Measurements from ENCODE around the gene LETM1.
A peak's percentile ranks its signal among the peaks of the same experiment; 100 is the strongest.

LETM1 gene

GRCh38 chr4:1785592-1785991 is 70.4 kb downstream of the LETM1 start:
- Histone ChIP-seq H3K36me3 (replicated peaks in 1 of 2; ENCODE audit: control insufficient read depth in 2 of 2, insufficient read depth in 2 of 2, low read length in 2 of 2) (no peaks in the 10 kb centered on the region), H3K27ac (replicated peaks; ENCODE audit: low read length) (no peak overlapping the region)

GRCh38 chr4:1784789-1785591 is 71.0 kb downstream of the LETM1 start:
- no peak for DNase-seq (ENCODE audit: low spot score)
- Histone ChIP-seq H2BK15ac (ENCODE audit: low read length) (peak overlapping the region; percentile 99), H2BK12ac (ENCODE audit: low read length) (peak overlapping the region; percentile 47)

More at GRCh38 chr4:1785592-1785991, 70.4 kb downstream of the LETM1 start:
- peak overlapping the region; percentile 94 for H3K14ac ChIP-seq (ENCODE audit: low read length)
- H3K4me3 ChIP-seq (ENCODE audit: low read length in 2 of 2) = no peak overlapping the region
- H2BK5ac ChIP-seq (ENCODE audit: low read length) = peak overlapping the region; percentile 9
- no peak overlapping the region for H3K4ac ChIP-seq (ENCODE audit: low read length)
- H3K9ac ChIP-seq (ENCODE audit: low read depth, low read length, poor library complexity) = peak overlapping the region; percentile 60
- no peak overlapping the region for H3K4me2 ChIP-seq (ENCODE audit: insufficient read depth, low read length, poor library complexity, severe bottlenecking)
- peak overlapping the region; percentile 92 for H2AFZ ChIP-seq (ENCODE audit: low read length)
- no CpG with 5 or more reads among the region's 11 CpGs for WGBS, 2 donors (ENCODE audit: extremely low coverage in 2 of 2, insufficient read length in 2 of 2, insufficient replicate concordance in 1 of 2)
- peaks cover 0 to 1% of the 10 kb centered on the region in 2 donors for H3K9me3 ChIP-seq (replicated peaks in 1 of 2; ENCODE audit: control insufficient read depth in 2 of 2, insufficient read depth in 1 of 2, low read depth in 1 of 2, low read length in 2 of 2)
- peak overlapping the region; percentile 73 for H3K23ac ChIP-seq (ENCODE audit: low read depth, low read length, poor library complexity)
- peak overlapping the region; percentile 58 for H2BK12ac ChIP-seq (ENCODE audit: low read length)
- H2BK120ac ChIP-seq (ENCODE audit: low read depth, low read length) = no peak overlapping the region
- H2AK5ac ChIP-seq (ENCODE audit: low read depth, low read length) = peak overlapping the region; percentile 99
- H3K18ac ChIP-seq (ENCODE audit: low read length) = peak overlapping the region; percentile 92
- no peak for DNase-seq (ENCODE audit: low spot score)
- peaks cover 7 to 36% of the 10 kb centered on the region in 2 donors for H3K4me1 ChIP-seq (ENCODE audit: control insufficient read depth in 2 of 2, insufficient read depth in 1 of 2, low read depth in 1 of 2, low read length in 2 of 2)
- peaks cover 0 to 33% (median 0%) of the 10 kb centered on the region in 3 experiments for H3K27me3 ChIP-seq (ENCODE audit: control insufficient read depth in 3 of 3, insufficient read depth in 3 of 3, low read depth in 1 of 3, low read length in 3 of 3)
- H4K91ac ChIP-seq (ENCODE audit: low read depth, low read length, poor library complexity) = no peak overlapping the region
- peak overlapping the region; percentile 99 for H2BK15ac ChIP-seq (ENCODE audit: low read length)
- H3K79me1 ChIP-seq (ENCODE audit: low read depth, low read length) = peaks cover 2% of the 10 kb centered on the region
- H4K8ac ChIP-seq (ENCODE audit: low read depth, low read length) = no peak overlapping the region

GRCh38 chr4:1784395-1784788 is 71.6 kb downstream of the LETM1 start:
- DNase-seq (ENCODE audit: low spot score) = no peak
- Histone ChIP-seq H4K8ac (ENCODE audit: low read depth, low read length) (no peak overlapping the region), H3K4me1 (ENCODE audit: control insufficient read depth in 2 of 2, insufficient read depth in 1 of 2, low read depth in 1 of 2, low read length in 2 of 2) (peaks cover 10 to 46% of the 10 kb centered on the region in 2 donors), H2BK15ac (ENCODE audit: low read length) (peak overlapping the region; percentile 99), H2BK12ac (ENCODE audit: low read length) (peak overlapping the region; percentile 47), H2BK5ac (ENCODE audit: low read length) (peak overlapping the region; percentile 9), H3K79me1 (ENCODE audit: low read depth, low read length) (peaks cover 2% of the 10 kb centered on the region), H3K27me3 (ENCODE audit: control insufficient read depth in 3 of 3, insufficient read depth in 3 of 3, low read depth in 1 of 3, low read length in 3 of 3) (peaks cover 0 to 21% (median 0%) of the 10 kb centered on the region in 3 experiments), H3K27ac (replicated peaks; ENCODE audit: low read length) (no peak overlapping the region), H3K4ac (ENCODE audit: low read length) (no peak overlapping the region), H2BK120ac (ENCODE audit: low read depth, low read length) (no peak overlapping the region), H3K18ac (ENCODE audit: low read length) (peak overlapping the region; percentile 92), H3K4me2 (ENCODE audit: insufficient read depth, low read length, poor library complexity, severe bottlenecking) (no peak overlapping the region), H3K4me3 (ENCODE audit: low read length in 2 of 2) (no peak overlapping the region), H2AFZ (ENCODE audit: low read length) (no peak overlapping the region), H3K23ac (ENCODE audit: low read depth, low read length, poor library complexity) (peak overlapping the region; percentile 73), H3K9me3 (replicated peaks in 1 of 2; ENCODE audit: control insufficient read depth in 2 of 2, insufficient read depth in 1 of 2, low read depth in 1 of 2, low read length in 2 of 2) (peaks cover 0 to 1% of the 10 kb centered on the region in 2 donors), H3K36me3 (replicated peaks in 1 of 2; ENCODE audit: control insufficient read depth in 2 of 2, insufficient read depth in 2 of 2, low read length in 2 of 2) (no peaks in the 10 kb centered on the region), H4K91ac (ENCODE audit: low read depth, low read length, poor library complexity) (no peak overlapping the region), H3K14ac (ENCODE audit: low read length) (peak overlapping the region; percentile 28), H2AK5ac (ENCODE audit: low read depth, low read length) (peak overlapping the region; percentile 99), H3K9ac (ENCODE audit: low read depth, low read length, poor library complexity) (peak overlapping the region; percentile 7)
- WGBS, 2 donors (ENCODE audit: extremely low coverage in 2 of 2, insufficient read length in 2 of 2, insufficient replicate concordance in 1 of 2) = no CpG with 5 or more reads among the region's 10 CpGs

More at GRCh38 chr4:1784789-1785591, 71.0 kb downstream of the LETM1 start:
- Histone ChIP-seq H2BK120ac (ENCODE audit: low read depth, low read length) (no peak overlapping the region), H3K4me3 (ENCODE audit: low read length in 2 of 2) (no peak overlapping the region), H3K4ac (ENCODE audit: low read length) (peak overlapping the region; percentile 26), H3K27ac (replicated peaks; ENCODE audit: low read length) (no peak overlapping the region), H2AK5ac (ENCODE audit: low read depth, low read length) (peak overlapping the region; percentile 99), H3K23ac (ENCODE audit: low read depth, low read length, poor library complexity) (peak overlapping the region; percentile 73), H3K9me3 (replicated peaks in 1 of 2; ENCODE audit: control insufficient read depth in 2 of 2, insufficient read depth in 1 of 2, low read depth in 1 of 2, low read length in 2 of 2) (peaks cover 0 to 1% of the 10 kb centered on the region in 2 donors), H3K79me1 (ENCODE audit: low read depth, low read length) (peaks cover 2% of the 10 kb centered on the region), H3K36me3 (replicated peaks in 1 of 2; ENCODE audit: control insufficient read depth in 2 of 2, insufficient read depth in 2 of 2, low read length in 2 of 2) (no peaks in the 10 kb centered on the region), H4K8ac (ENCODE audit: low read depth, low read length) (peak overlapping the region; percentile 23), H3K18ac (ENCODE audit: low read length) (peak overlapping the region; percentile 92), H3K14ac (ENCODE audit: low read length) (peak overlapping the region; percentile 94), H4K91ac (ENCODE audit: low read depth, low read length, poor library complexity) (no peak overlapping the region), H3K4me2 (ENCODE audit: insufficient read depth, low read length, poor library complexity, severe bottlenecking) (no peak overlapping the region), H2AFZ (ENCODE audit: low read length) (peak overlapping the region; percentile 92), H3K4me1 (ENCODE audit: control insufficient read depth in 2 of 2, insufficient read depth in 1 of 2, low read depth in 1 of 2, low read length in 2 of 2) (peaks cover 7 to 40% of the 10 kb centered on the region in 2 donors), H2BK5ac (ENCODE audit: low read length) (peak overlapping the region; percentile 9), H3K9ac (ENCODE audit: low read depth, low read length, poor library complexity) (peak overlapping the region; percentile 60), H3K27me3 (ENCODE audit: control insufficient read depth in 3 of 3, insufficient read depth in 3 of 3, low read depth in 1 of 3, low read length in 3 of 3) (peaks cover 0 to 27% (median 0%) of the 10 kb centered on the region in 3 experiments)
- no CpG with 5 or more reads among the region's 17 CpGs for WGBS, 2 donors (ENCODE audit: extremely low coverage in 2 of 2, insufficient read length in 2 of 2, insufficient replicate concordance in 1 of 2)

- Histone ChIP-seq H3K4me1 (ENCODE audit: control insufficient read depth in 2 of 2, insufficient read depth in 1 of 2, low read depth in 1 of 2, low read length in 2 of 2) (peaks cover 12 to 50% of the 10 kb centered on the region in 2 donors), H2BK120ac (ENCODE audit: low read depth, low read length) (no peak overlapping the region), H3K36me3 (replicated peaks in 1 of 2; ENCODE audit: control insufficient read depth in 2 of 2, insufficient read depth in 2 of 2, low read length in 2 of 2) (no peaks in the 10 kb centered on the region), H3K18ac (ENCODE audit: low read length) (no peak overlapping the region), H4K91ac (ENCODE audit: low read depth, low read length, poor library complexity) (no peak overlapping the region), H3K9ac (ENCODE audit: low read depth, low read length, poor library complexity) (peak overlapping the region; percentile 7), H2BK12ac (ENCODE audit: low read length) (peak overlapping the region; percentile 67), H3K14ac (ENCODE audit: low read length) (no peak overlapping the region), H3K27me3 (ENCODE audit: control insufficient read depth in 3 of 3, insufficient read depth in 3 of 3, low read depth in 1 of 3, low read length in 3 of 3) (peaks cover 0 to 17% (median 0%) of the 10 kb centered on the region in 3 experiments), H3K9me3 (replicated peaks in 1 of 2; ENCODE audit: control insufficient read depth in 2 of 2, insufficient read depth in 1 of 2, low read depth in 1 of 2, low read length in 2 of 2) (no peaks in the 10 kb centered on the region), H3K79me1 (ENCODE audit: low read depth, low read length) (peaks cover 2% of the 10 kb centered on the region), H4K8ac (ENCODE audit: low read depth, low read length) (no peak overlapping the region), H2AK5ac (ENCODE audit: low read depth, low read length) (peak overlapping the region; percentile 99), H2AFZ (ENCODE audit: low read length) (no peak overlapping the region), H2BK5ac (ENCODE audit: low read length) (no peak overlapping the region), H2BK15ac (ENCODE audit: low read length) (peak overlapping the region; percentile 68), H3K27ac (replicated peaks; ENCODE audit: low read length) (no peak overlapping the region), H3K23ac (ENCODE audit: low read depth, low read length, poor library complexity) (no peak overlapping the region), H3K4me3 (ENCODE audit: low read length in 2 of 2) (no peak overlapping the region), H3K4me2 (ENCODE audit: insufficient read depth, low read length, poor library complexity, severe bottlenecking) (no peak overlapping the region), H3K4ac (ENCODE audit: low read length) (no peak overlapping the region)
- no peak for DNase-seq (ENCODE audit: low spot score)
- WGBS, 2 donors (ENCODE audit: extremely low coverage in 2 of 2, insufficient read length in 2 of 2, insufficient replicate concordance in 1 of 2) = no CpG with 5 or more reads among the region's 12 CpGs
Observed at GRCh38 chr4:1783970-1784369, 72.0 kb downstream of the LETM1 start.

Data from neuronal stem cell (in vitro differentiated cells).